Ovary (tissue), 9 donors: ENCODE results near the gene PHF11. TPM values are rescaled to one million over a fixed set of nuclear protein-coding genes. Genes with fewer than 3 reads are reported as not detected.
A peak's percentile ranks its signal among the peaks of the same experiment; 100 is the strongest.

Source experiments
- DNase-seq, 5 donors: peaks; one replicate each; pipeline ENCODE4 v3.0.0-alpha.2; 2019 to 2020
- H3K27ac ChIP-seq, 2 donors: fragments of 200-600 bp; one replicate each; pipeline versions ENCODE4 v1.5.1 to v1.8.0; 2019 to 2022
- H3K27me3 ChIP-seq: fragments of 200-600 bp; one replicate; pipeline ENCODE4 v1.8.0; 2022
- H3K36me3 ChIP-seq: fragments of 200-600 bp; sonication (generic); one replicate; pipeline ENCODE4 v1.5.1; 2019
- H3K4me1 ChIP-seq: one replicate; pipeline ENCODE4 v1.8.1; 2013; ENCODE audit warnings: mild to moderate bottlenecking, moderate library complexity; ENCODE audit not compliant: insufficient read depth
- H3K4me3 ChIP-seq: fragments of 200-600 bp; sonication (generic); one replicate; pipeline ENCODE4 v1.5.1; 2017
- H3K9me3 ChIP-seq, 2 donors: fragments of 200-600 bp in 1 of 2; sonication (generic) in 1 of 2; one replicate each; pipeline versions ENCODE4 v1.5.1 to v1.8.1; 2013 to 2019; ENCODE audit warnings: mild to moderate bottlenecking in 1 of 2, moderate library complexity in 1 of 2
- EP300 ChIP-seq: sonication (generic); formaldehyde crosslinking; IDR thresholded peaks from one replicate; pipeline ENCODE4 v1.6.1; 2017; ENCODE audit warnings: antibody characterized with exemption
- POLR2A ChIP-seq: fragments of 450-650 bp; IDR thresholded peaks from one replicate; pipeline ENCODE4 v1.6.1; 2017; ENCODE audit warnings: antibody characterized with exemption, mild to moderate bottlenecking, moderate library complexity
- WGBS, 3 donors: extraction: QIAGEN DNeasy Blood & Tissue Kit in 1 of 3; methylation state at CpG; one replicate each; pipeline versions ENCODE4 v1.1.5 to v1.1.7; 2013 to 2017; 5-methylcytosine and 5-hydroxymethylcytosine counted together
- intact Hi-C, 4 donors: fragments of 100-400 bp; cut with DNase I; formaldehyde crosslinking; loops; one replicate each; pipeline versions ENCODE4 v1.11.0 to v1.15.1; 2022 to 2023
- polyA plus RNA-seq, 2 donors: library from polyadenylated mRNA; stranded (reverse); fragments of 200-250 nt in 1 of 2; fragments of 350-450 nt in 1 of 2; fragmentation: Illumina TruSeq in 1 of 2; extraction: RNeasy Lipid Tissue Mini Kit (QIAGEN cat#74804) in 1 of 2; gene quantifications; one replicate each; pipeline ENCODE4 v1.2.3, GENCODE V29; 2013 to 2014
- total RNA-seq, 7 donors: library from RNA; depleted of rRNA in 2 of 7; stranded (reverse); fragments of >200 nt in 2 of 7; fragmentation: NEBNext Ultra II Directional in 3 of 7; extraction: Animal tissue kit (Norgen Biotek cat#: 25700) in 3 of 7; gene quantifications; one replicate each; pipeline versions ENCODE4 v1.1.0 to v1.2.4, GENCODE V29; 2016 to 2023
- TF ChIP-seq, protein P1 (sequence below), 3 donors: fragments of 450-650 bp in 2 of 3; fragments of 200-600 bp in 1 of 3; IDR thresholded peaks; one replicate each; pipeline versions ENCODE4 v1.5.1 to v1.8.0; 2016 to 2022; ENCODE audit warnings: antibody characterized with exemption in 3 of 3, mild to moderate bottlenecking in 1 of 3
- donor health status: DM: no; HTN: no; CAD: no; lungs with moderate emphysema.
- donor health status: DM: no; HTN: no; CAD: no.
- donor health status: Bipolar disorder and iron deficiency.
- donor health status: DM: yes; HTN: yes; CAD: no.
- donor health status: DM: no; HTN: no; CAD: no.
- donor health status: DM: yes; HTN: yes; CAD: no.

Gene PHF11
- total and polyA plus RNA-seq, 9 donors: 25.5 to 57.0 (median 34.0) TPM

GRCh38 chr13:49539746-49540145 is 44.0 kb downstream of the PHF11 start:
- Histone ChIP-seq H3K27me3 (no peaks in the 10 kb centered on the region), H3K36me3 (no peaks in the 10 kb centered on the region), H3K27ac (no peak overlapping the region), H3K4me1 (peaks cover 1% of the 10 kb centered on the region), H3K9me3 (no peaks in the 10 kb centered on the region), H3K4me3 (no peak overlapping the region)
- TF ChIP-seq, protein P1, sequence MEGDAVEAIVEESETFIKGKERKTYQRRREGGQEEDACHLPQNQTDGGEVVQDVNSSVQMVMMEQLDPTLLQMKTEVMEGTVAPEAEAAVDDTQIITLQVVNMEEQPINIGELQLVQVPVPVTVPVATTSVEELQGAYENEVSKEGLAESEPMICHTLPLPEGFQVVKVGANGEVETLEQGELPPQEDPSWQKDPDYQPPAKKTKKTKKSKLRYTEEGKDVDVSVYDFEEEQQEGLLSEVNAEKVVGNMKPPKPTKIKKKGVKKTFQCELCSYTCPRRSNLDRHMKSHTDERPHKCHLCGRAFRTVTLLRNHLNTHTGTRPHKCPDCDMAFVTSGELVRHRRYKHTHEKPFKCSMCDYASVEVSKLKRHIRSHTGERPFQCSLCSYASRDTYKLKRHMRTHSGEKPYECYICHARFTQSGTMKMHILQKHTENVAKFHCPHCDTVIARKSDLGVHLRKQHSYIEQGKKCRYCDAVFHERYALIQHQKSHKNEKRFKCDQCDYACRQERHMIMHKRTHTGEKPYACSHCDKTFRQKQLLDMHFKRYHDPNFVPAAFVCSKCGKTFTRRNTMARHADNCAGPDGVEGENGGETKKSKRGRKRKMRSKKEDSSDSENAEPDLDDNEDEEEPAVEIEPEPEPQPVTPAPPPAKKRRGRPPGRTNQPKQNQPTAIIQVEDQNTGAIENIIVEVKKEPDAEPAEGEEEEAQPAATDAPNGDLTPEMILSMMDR (IDR thresholded peaks at IDR 0.05): no peak
- TF ChIP-seq POLR2A (no peak), EP300 (no peak)
- intact Hi-C loops: no loop called here
- no peak for DNase-seq
- WGBS, 3 donors: 53 to 82% (median 62%) methylated on average over 3 of the region's 3 CpGs

- 23 to 40% (median 39%) methylated on average over 7 of the region's 7 CpGs for WGBS, 3 donors
- no peaks in the 10 kb centered on the region for H3K36me3 ChIP-seq
- peaks cover 1% of the 10 kb centered on the region for H3K4me1 ChIP-seq
- no peak overlapping the region for H3K27ac ChIP-seq
- intact Hi-C loops: no loop called here
- no peaks in the 10 kb centered on the region for H3K27me3 ChIP-seq
- H3K4me3 ChIP-seq: no peak overlapping the region
- no peaks in the 10 kb centered on the region for H3K9me3 ChIP-seq
- DNase-seq: peak in 1 of 5 donors; percentile 46
- TF ChIP-seq EP300 (no peak), POLR2A (no peak)
- TF ChIP-seq, protein P1 (IDR thresholded peaks at IDR 0.05): no peak
Measured at GRCh38 chr13:49540552-49540951, 44.8 kb downstream of the PHF11 start.

DNA sequence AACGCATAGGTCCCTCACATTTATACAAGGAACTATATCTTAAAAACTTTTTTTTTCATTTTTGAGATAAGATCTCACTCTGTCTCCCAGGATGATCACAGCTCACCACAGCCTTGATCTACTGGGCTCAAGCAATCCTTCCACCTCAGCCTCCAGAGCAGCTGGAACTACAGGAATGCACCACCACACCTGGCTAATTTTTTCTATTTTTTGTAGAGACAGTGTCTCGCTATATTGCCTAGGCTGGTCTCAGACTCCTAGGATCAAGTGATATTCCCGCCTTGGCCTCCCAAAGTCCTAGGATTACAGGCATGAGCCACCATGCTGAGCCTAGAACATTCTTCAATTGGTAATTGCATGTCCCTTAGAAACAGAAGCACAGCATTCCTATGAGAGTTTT is 47.9 kb downstream of the PHF11 start:
- no peaks in the 10 kb centered on the region for H3K36me3 ChIP-seq

DNA sequence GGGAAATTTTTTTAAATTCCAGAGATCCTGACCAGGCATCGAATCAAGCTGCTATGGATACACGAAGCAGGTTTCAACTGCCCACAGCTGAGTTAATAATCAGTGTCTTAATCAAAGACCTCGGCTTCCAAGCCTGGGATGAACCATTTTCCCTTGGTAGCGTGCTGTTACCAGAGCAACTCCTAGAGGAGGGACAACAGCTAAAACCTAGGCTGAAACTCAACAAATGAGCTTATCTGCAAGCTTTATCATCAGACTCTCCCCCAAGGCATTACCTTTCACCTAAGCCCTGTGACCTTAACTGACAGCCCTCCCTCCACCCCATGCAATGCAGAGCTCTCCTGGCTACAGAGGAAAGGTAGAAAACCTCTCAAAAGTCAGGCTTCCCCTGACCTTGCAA is 49.9 kb downstream of the PHF11 start:
- intact Hi-C loops: no loop called here
- WGBS, 3 donors: 87 to 90% (median 90%) methylated on average over 4 of the region's 4 CpGs
- no peak for DNase-seq
- Histone ChIP-seq H3K4me3 (no peak overlapping the region), H3K4me1 (no peaks in the 10 kb centered on the region), H3K27me3 (no peaks in the 10 kb centered on the region), H3K36me3 (no peaks in the 10 kb centered on the region), H3K9me3 (no peaks in the 10 kb centered on the region), H3K27ac (no peak overlapping the region)
- TF ChIP-seq, protein P1 (IDR thresholded peaks at IDR 0.05): no peak
- no peak for TF ChIP-seq EP300
- no peak for TF ChIP-seq POLR2A

More for the DNA sequence above, 47.9 kb downstream of the PHF11 start:
- Histone ChIP-seq H3K9me3 (no peaks in the 10 kb centered on the region), H3K4me3 (no peak overlapping the region), H3K27me3 (no peaks in the 10 kb centered on the region), H3K4me1 (peaks cover 1% of the 10 kb centered on the region), H3K27ac (no peak overlapping the region)
- 93 to 97% (median 97%) methylated on average over 3 of the region's 3 CpGs for WGBS, 3 donors
- no peak for DNase-seq
- no peak for TF ChIP-seq POLR2A
- TF ChIP-seq EP300: no peak
- TF ChIP-seq, protein P1 (IDR thresholded peaks at IDR 0.05): no peak
- intact Hi-C loops: no loop called here

DNA sequence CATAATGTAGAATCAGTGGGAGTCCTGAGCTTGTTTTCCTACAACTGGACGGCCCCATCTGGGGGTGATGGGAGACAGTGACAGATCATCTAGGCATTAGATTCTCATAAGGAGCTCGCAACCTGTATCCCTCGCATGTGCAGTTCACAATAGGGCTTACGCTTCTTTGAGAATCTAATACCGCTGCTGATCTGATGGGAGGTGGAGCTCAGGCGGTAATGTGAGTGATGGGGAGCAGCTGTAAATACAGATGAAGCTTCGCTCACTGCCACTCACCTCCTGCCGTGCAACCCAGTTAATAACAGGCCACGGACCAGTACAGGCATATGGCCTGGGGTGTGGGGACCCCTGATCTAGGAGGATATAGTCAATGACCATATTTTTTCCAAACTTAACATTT is 50.8 kb downstream of the PHF11 start:
- TF ChIP-seq, protein P1 (IDR thresholded peaks at IDR 0.05): no peak
- TF ChIP-seq POLR2A: no peak
- no peak for TF ChIP-seq EP300
- no peak for DNase-seq
- 88 to 95% (median 92%) methylated on average over 9 of the region's 9 CpGs for WGBS, 3 donors
- intact Hi-C loops: no loop called here
- Histone ChIP-seq H3K4me3 (no peak overlapping the region), H3K36me3 (no peaks in the 10 kb centered on the region), H3K9me3 (no peaks in the 10 kb centered on the region), H3K27ac (no peak overlapping the region), H3K27me3 (no peaks in the 10 kb centered on the region), H3K4me1 (no peaks in the 10 kb centered on the region)
